DOHH2 (cell line): ENCODE results near the gene ZNF79.
A peak's percentile ranks its signal among the peaks of the same experiment; 100 is the strongest.

Source experiments
- H3F3A ChIP-seq: fragments of 200-600 bp; sonication (generic), shearing (Covaris generic); 2 replicates; pipeline ENCODE4 v1.6.0; 2016; ENCODE audit warnings: antibody characterized with exemption, mild to moderate bottlenecking; ENCODE audit not compliant: control insufficient read depth, insufficient read depth
- H3K27ac ChIP-seq: fragments of 200-600 bp; sonication (generic); 2 replicates; pipeline ENCODE4 v1.5.1; 2014; ENCODE audit warnings: low read depth, mild to moderate bottlenecking, low read length, moderate library complexity
- H3K27me3 ChIP-seq: fragments of 200-600 bp; sonication (generic); 2 replicates; pipeline ENCODE4 v1.6.1; 2014; ENCODE audit warnings: mild to moderate bottlenecking, low read length, mixed read lengths; ENCODE audit not compliant: control insufficient read depth
- H3K36me3 ChIP-seq: fragments of 200-600 bp; sonication (generic); 2 replicates; pipeline ENCODE4 v1.6.1; 2014; ENCODE audit warnings: mild to moderate bottlenecking, low read length, moderate library complexity, mixed read lengths; ENCODE audit not compliant: control insufficient read depth
- H3K4me1 ChIP-seq: fragments of 200-600 bp; sonication (generic); 2 replicates; pipeline ENCODE4 v1.6.1; 2014; ENCODE audit warnings: mild to moderate bottlenecking, low read length, mixed read lengths; ENCODE audit not compliant: control insufficient read depth
- H3K4me2 ChIP-seq: fragments of 200-600 bp; sonication (generic); 2 replicates; pipeline ENCODE4 v1.6.0; 2014; ENCODE audit warnings: mild to moderate bottlenecking, low read length, moderate library complexity
- H3K4me3 ChIP-seq: fragments of 200-600 bp; sonication (generic); 2 replicates; pipeline ENCODE4 v1.5.1; 2014; ENCODE audit warnings: mild to moderate bottlenecking, low read length, mixed read lengths
- H3K79me2 ChIP-seq: fragments of 200-600 bp; sonication (generic); 2 replicates; pipeline ENCODE4 v1.6.1; 2014; ENCODE audit warnings: mild to moderate bottlenecking, low read length, mixed read lengths; ENCODE audit not compliant: control insufficient read depth
- H3K9me2 ChIP-seq: fragments of 200-600 bp; sonication (generic); replicated peaks from 2 replicates; pipeline ENCODE4 v1.6.1; 2014; ENCODE audit warnings: mild to moderate bottlenecking, low read length, mixed read lengths; ENCODE audit not compliant: control insufficient read depth
- H3K9me3 ChIP-seq: fragments of 200-600 bp; sonication (generic); 2 replicates; pipeline ENCODE4 v1.6.1; 2014; ENCODE audit warnings: antibody characterized with exemption, low read length, mixed read lengths; ENCODE audit not compliant: control insufficient read depth, insufficient read depth
- H4K20me1 ChIP-seq: fragments of 200-600 bp; sonication (generic); 2 replicates; pipeline ENCODE4 v1.6.0; 2014; ENCODE audit warnings: low read depth, mild to moderate bottlenecking, antibody characterized with exemption, low read length, moderate library complexity; ENCODE audit not compliant: control insufficient read depth, insufficient read depth
- EZH2phosphoT487 ChIP-seq: fragments of 200-600 bp; sonication (generic); IDR thresholded peaks from 2 replicates; pipeline ENCODE4 v1.6.1; 2017; ENCODE audit warnings: borderline replicate concordance, mild to moderate bottlenecking, antibody characterized with exemption, low read length, moderate library complexity, mixed read lengths
- TF ChIP-seq, protein P1 (sequence below): fragments of 200-600 bp; sonication (generic); IDR thresholded peaks from one replicate; pipeline ENCODE4 v1.5.1; 2014; ENCODE audit warnings: antibody characterized with exemption, mild to moderate bottlenecking, low read depth, low read length; ENCODE audit not compliant: poor library complexity, severe bottlenecking

The ZNF79 gene

DNA sequence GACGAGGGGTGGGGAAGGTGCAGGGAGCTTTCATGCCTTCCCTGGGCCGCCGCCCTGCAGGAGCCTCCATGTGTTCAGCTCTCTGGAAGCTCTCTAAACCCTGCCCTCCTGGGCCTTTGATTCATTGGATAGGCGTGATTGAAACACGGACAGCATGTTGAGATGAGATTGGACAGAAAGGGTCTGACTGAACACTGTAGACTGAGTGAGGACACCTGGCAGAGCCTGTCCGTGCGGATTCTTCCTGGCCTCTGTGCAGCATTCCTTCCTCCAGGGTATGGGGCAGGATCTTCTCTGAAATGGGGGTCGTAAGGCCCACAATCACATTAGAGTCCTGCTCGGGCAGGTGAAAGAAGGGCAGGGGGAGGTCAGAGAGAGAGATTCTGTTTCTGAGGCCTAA lies 14.2 kb downstream of the ZNF79 start:
- no peaks in the 10 kb centered on the region for H3K9me3 ChIP-seq
- TF ChIP-seq EZH2phosphoT487: no peak
- TF ChIP-seq, protein P1, sequence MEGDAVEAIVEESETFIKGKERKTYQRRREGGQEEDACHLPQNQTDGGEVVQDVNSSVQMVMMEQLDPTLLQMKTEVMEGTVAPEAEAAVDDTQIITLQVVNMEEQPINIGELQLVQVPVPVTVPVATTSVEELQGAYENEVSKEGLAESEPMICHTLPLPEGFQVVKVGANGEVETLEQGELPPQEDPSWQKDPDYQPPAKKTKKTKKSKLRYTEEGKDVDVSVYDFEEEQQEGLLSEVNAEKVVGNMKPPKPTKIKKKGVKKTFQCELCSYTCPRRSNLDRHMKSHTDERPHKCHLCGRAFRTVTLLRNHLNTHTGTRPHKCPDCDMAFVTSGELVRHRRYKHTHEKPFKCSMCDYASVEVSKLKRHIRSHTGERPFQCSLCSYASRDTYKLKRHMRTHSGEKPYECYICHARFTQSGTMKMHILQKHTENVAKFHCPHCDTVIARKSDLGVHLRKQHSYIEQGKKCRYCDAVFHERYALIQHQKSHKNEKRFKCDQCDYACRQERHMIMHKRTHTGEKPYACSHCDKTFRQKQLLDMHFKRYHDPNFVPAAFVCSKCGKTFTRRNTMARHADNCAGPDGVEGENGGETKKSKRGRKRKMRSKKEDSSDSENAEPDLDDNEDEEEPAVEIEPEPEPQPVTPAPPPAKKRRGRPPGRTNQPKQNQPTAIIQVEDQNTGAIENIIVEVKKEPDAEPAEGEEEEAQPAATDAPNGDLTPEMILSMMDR: no peak
- H3F3A ChIP-seq: peaks cover 6% of the 10 kb centered on the region; the same call in 1 of the 2 replicates
- no peak overlapping the region for H3K27ac ChIP-seq
- no peaks in the 10 kb centered on the region for H4K20me1 ChIP-seq
- H3K36me3 ChIP-seq: peaks cover 75% of the 10 kb centered on the region
- no peak overlapping the region for H3K4me2 ChIP-seq
- H3K4me3 ChIP-seq: no peak overlapping the region
- no peaks in the 10 kb centered on the region for H3K9me2 ChIP-seq
- no peaks in the 10 kb centered on the region for H3K4me1 ChIP-seq
- H3K27me3 ChIP-seq: no peaks in the 10 kb centered on the region
- no peaks in the 10 kb centered on the region for H3K79me2 ChIP-seq

DNA sequence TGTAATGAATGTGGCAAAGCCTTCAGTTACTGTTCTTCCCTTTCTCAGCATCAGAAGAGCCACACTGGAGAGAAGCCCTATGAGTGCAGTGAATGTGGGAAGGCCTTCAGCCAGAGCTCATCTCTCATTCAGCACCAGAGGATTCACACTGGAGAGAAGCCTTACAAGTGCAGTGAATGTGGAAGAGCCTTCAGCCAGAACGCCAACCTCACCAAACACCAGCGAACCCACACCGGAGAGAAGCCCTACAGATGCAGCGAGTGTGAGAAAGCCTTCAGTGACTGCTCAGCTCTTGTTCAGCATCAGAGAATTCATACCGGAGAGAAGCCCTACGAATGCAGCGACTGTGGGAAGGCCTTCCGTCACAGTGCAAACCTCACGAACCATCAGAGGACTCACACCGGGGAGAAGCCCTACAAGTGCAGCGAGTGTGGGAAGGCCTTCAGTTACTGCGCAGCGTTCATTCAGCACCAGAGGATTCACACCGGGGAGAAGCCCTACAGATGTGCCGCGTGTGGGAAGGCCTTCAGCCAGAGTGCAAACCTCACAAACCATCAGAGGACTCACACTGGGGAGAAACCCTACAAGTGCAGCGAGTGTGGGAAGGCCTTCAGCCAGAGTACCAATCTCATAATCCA lies 20.2 kb downstream of the ZNF79 start:
- peaks cover 17% of the 10 kb centered on the region for H3K79me2 ChIP-seq
- no peak overlapping the region for H3K4me2 ChIP-seq
- H3K4me1 ChIP-seq: peaks cover 13% of the 10 kb centered on the region
- peaks cover 74% of the 10 kb centered on the region for H3K36me3 ChIP-seq
- no peak overlapping the region for H3K27ac ChIP-seq
- H3K9me2 ChIP-seq: no peaks in the 10 kb centered on the region
- no peaks in the 10 kb centered on the region for H3K27me3 ChIP-seq
- no peak overlapping the region for H3K4me3 ChIP-seq
- peaks cover 8% of the 10 kb centered on the region for H4K20me1 ChIP-seq
- no peaks in the 10 kb centered on the region for H3K9me3 ChIP-seq
- TF ChIP-seq EZH2phosphoT487: no peak
- TF ChIP-seq, protein P1: no peak
- peaks cover 60% of the 10 kb centered on the region for H3F3A ChIP-seq

DNA sequence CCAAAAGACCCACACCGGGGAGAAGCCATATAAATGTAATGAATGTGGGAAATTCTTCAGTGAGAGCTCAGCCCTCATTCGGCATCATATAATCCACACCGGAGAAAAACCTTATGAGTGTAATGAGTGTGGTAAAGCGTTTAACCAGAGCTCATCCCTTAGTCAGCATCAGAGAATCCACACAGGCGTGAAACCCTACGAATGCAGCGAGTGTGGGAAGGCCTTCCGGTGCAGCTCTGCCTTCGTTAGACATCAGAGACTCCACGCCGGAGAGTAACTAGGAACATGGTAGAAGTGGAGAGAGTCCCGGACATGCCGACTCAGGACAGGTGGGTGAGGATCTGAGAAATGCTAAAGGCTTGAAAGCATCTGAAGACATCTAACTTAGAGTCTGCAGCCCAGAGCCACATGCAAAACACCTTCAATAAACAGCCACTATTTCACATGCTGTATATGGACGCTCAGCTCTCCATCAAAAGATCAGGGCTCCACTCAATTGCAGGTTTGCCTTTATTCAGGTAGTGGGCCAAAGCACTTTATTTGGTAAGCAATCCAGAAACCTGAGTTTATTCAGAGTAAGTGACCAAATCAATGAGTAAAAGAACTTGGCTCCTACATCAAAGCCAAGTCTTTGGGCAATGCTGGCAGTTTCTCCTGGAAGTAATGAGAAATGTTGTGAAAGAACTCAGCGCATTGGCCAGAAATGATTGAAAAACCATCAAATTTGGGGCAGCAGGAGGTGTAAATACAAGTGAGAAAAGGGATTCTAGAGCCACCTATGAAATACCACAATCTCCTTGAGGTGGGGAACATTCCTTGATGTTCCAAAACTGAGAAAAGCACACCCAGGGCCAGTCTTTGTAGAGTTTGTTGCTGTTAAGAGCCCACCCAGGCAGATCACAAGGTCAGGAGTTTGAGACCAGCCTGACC lies 21.0 kb downstream of the ZNF79 start:
- Histone ChIP-seq H3K79me2 (peaks cover 25% of the 10 kb centered on the region), H3K36me3 (peaks cover 80% of the 10 kb centered on the region), H3K27ac (peak overlapping the region; percentile 23; the same call in 1 of the 2 replicates), H3K9me3 (no peaks in the 10 kb centered on the region), H3K4me1 (peaks cover 20% of the 10 kb centered on the region), H3K4me3 (no peak overlapping the region), H3K27me3 (no peaks in the 10 kb centered on the region), H3F3A (peaks cover 68% of the 10 kb centered on the region), H3K9me2 (no peaks in the 10 kb centered on the region), H4K20me1 (peaks cover 16% of the 10 kb centered on the region), H3K4me2 (no peak overlapping the region)
- TF ChIP-seq, protein P1: no peak
- no peak for TF ChIP-seq EZH2phosphoT487
